HFFc6 (cell line): ENCODE measurements around the gene MYNN. TPM values are rescaled to one million over a fixed set of nuclear protein-coding genes. Genes with fewer than 3 reads are reported as not detected.

Experiments
- DNase-seq: peaks from one replicate; pipeline ENCODE4 v3.0.0-alpha.2; 2018
- H3K27ac Mint-ChIP-seq: 2 replicates; pipeline ENCODE4 v1.8.0; 2020; ENCODE audit warnings: mild to moderate bottlenecking, mixed read lengths
- H3K27me3 Mint-ChIP-seq: 2 replicates; pipeline ENCODE4 v1.8.0; 2021; ENCODE audit warnings: mild to moderate bottlenecking, moderate library complexity, mixed read lengths; ENCODE audit not compliant: insufficient read depth
- H3K36me3 Mint-ChIP-seq: 2 replicates; pipeline ENCODE4 v1.8.0; 2021; ENCODE audit warnings: low read depth, mixed read lengths
- H3K4me1 Mint-ChIP-seq: 2 replicates; pipeline ENCODE4 v1.8.0; 2020; ENCODE audit warnings: low read depth, mixed read lengths
- H3K4me3 Mint-ChIP-seq: 2 replicates; pipeline ENCODE4 v1.8.0; 2020; ENCODE audit warnings: mild to moderate bottlenecking, moderate library complexity, mixed read lengths
- H3K9me3 Mint-ChIP-seq: 2 replicates; pipeline ENCODE4 v1.8.0; 2020; ENCODE audit warnings: mild to moderate bottlenecking, mixed read lengths
- total RNA-seq, 6 experiments: library from RNA; stranded (reverse); fragmentation: NEBNext Ultra II Directional; extraction: Animal tissue kit (Norgen Biotek cat#: 25700); gene quantifications; 2 replicates in 1 of 6; 3 replicates in 5 of 6; pipeline ENCODE4 v1.2.3, GENCODE V29; 2021
- TF ChIP-seq, protein P1 (sequence below): fragments of 200-600 bp; sonication (generic); IDR thresholded peaks from 2 replicates; pipeline ENCODE4 v1.5.0; 2021; ENCODE audit warnings: antibody characterized with exemption, mild to moderate bottlenecking

The MYNN gene
- total RNA-seq, 6 experiments from 2014 or later = 10.9 to 13.8 (median 11.7) TPM

DNA sequence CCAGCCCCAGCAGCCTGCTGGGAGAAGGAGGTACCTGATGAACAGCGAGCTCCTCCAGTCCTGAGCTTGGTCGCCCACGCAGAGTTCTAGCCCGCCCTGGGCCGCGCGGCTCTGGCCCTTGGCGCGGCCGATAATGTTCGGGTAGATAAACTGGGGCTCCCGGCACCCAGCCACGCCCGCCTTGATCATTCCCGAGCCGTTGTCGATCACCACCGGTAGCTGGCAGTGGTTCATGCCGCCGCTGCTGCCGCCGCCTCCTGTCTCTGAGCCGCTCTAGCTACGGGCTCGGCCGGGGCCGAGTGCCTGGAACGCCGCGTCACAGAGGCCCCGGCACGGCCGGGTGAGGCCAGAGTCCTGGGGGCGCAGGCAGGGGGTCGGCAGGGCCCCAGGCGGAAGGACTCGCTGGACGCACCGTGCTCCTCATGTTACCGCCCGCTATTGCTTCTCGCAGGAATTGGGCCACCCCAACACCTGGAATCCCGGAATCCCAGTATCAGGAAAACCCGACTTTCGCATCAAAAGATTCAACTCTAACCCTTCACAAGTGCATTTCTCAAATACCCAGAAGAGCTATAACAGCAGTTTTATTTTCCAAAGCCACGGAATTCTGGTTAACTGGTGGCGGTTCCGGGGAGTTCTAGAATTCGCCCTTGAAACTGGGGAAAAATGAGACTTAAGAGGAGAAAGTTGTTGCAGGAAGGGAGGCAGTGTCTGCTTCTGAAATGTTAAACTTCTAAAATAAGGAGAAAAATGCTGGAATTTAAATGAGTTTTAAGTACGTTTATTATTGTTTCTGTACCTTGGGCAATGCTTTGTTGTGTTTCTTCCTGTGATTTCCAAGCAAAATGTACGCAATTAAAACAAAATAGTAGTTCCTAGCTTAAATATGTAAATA lies 3.7 kb upstream of the MYNN start, which contains the start of gene ACTRT3:
TSS of gene ACTRT3 (minus strand) at position 275 of the 895 bp plus-strand sequence. CDS start at position 234, 41 bp downstream.
- Mint-ChIP-seq H3K27ac (peak within 1 kb of the TSS; percentile 91), H3K9me3 (peaks cover 8% of the 10 kb centered on the region), H3K4me1 (peaks cover 28% of the 10 kb centered on the region), H3K27me3 (peaks cover 7% of the 10 kb centered on the region), H3K36me3 (peaks cover 19% of the 10 kb centered on the region), H3K4me3 (peak within 1 kb of the TSS; percentile 92)
- DNase-seq = peak; percentile 32
- TF ChIP-seq, protein P1, sequence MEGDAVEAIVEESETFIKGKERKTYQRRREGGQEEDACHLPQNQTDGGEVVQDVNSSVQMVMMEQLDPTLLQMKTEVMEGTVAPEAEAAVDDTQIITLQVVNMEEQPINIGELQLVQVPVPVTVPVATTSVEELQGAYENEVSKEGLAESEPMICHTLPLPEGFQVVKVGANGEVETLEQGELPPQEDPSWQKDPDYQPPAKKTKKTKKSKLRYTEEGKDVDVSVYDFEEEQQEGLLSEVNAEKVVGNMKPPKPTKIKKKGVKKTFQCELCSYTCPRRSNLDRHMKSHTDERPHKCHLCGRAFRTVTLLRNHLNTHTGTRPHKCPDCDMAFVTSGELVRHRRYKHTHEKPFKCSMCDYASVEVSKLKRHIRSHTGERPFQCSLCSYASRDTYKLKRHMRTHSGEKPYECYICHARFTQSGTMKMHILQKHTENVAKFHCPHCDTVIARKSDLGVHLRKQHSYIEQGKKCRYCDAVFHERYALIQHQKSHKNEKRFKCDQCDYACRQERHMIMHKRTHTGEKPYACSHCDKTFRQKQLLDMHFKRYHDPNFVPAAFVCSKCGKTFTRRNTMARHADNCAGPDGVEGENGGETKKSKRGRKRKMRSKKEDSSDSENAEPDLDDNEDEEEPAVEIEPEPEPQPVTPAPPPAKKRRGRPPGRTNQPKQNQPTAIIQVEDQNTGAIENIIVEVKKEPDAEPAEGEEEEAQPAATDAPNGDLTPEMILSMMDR = no peak

- H3K36me3 Mint-ChIP-seq = peaks cover 16% of the 10 kb centered on the region
Measured at GRCh38 chr3:169771497-169772304, 1.5 kb upstream of the MYNN start.

DNA sequence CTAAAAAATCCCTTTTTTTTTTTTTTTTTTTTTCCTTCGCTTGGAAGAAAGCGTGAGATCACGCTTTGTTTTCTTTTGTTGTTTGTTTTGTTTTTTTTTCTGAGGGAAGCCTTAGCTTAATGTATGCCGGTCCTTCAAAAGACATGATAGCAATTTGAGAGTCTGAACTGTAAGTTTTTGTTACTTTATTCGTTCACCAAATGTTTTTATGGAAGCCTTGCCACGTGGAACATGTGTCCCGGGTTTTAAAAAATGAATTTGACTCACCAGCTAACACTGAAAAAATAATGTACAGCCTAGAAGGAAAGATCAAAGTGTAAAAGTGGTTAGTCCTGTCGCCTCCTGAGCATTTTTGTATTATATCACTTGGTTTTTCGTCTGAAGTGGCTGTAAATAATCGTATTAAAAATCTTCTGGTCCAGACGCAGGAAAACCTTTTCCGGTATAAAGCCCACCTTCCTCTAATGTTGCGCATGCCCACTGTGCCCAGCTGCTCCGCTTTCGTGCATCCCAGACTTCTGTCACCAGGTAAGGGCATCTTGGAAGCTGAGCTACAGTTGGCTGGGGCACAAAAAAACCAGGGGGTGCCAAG lies 795 bp upstream of the MYNN start:
- H3K27ac Mint-ChIP-seq = peak overlapping the region; percentile 99
- peaks cover 39% of the 10 kb centered on the region for H3K4me1 Mint-ChIP-seq
- no peaks in the 10 kb centered on the region for H3K9me3 Mint-ChIP-seq
- peaks cover 19% of the 10 kb centered on the region for H3K36me3 Mint-ChIP-seq
- DNase-seq = peak; percentile 66
- TF ChIP-seq, protein P1 = no peak
- peak overlapping the region; percentile 99 for H3K4me3 Mint-ChIP-seq
- peaks cover 7% of the 10 kb centered on the region for H3K27me3 Mint-ChIP-seq

More at GRCh38 chr3:169771497-169772304, 1.5 kb upstream of the MYNN start:
- Mint-ChIP-seq H3K4me1 (peaks cover 39% of the 10 kb centered on the region), H3K4me3 (peak overlapping the region; percentile 99), H3K27me3 (peaks cover 7% of the 10 kb centered on the region), H3K27ac (peak overlapping the region; percentile 99), H3K9me3 (no peaks in the 10 kb centered on the region)
- DNase-seq = peak; percentile 65
- TF ChIP-seq, protein P1 = no peak

GRCh38 chr3:169774186-169774585 lies 990 bp downstream of the MYNN start:
- Mint-ChIP-seq H3K27ac (peak overlapping the region; percentile 99), H3K27me3 (peaks cover 7% of the 10 kb centered on the region), H3K9me3 (no peaks in the 10 kb centered on the region), H3K36me3 (peaks cover 27% of the 10 kb centered on the region), H3K4me1 (peaks cover 39% of the 10 kb centered on the region), H3K4me3 (peak overlapping the region; percentile 99)
- TF ChIP-seq, protein P1 = no peak
- DNase-seq = no peak

GRCh38 chr3:169777822-169778221 lies 4.6 kb downstream of the MYNN start:
- no peaks in the 10 kb centered on the region for H3K27me3 Mint-ChIP-seq
- H3K36me3 Mint-ChIP-seq = peaks cover 49% of the 10 kb centered on the region
- no peaks in the 10 kb centered on the region for H3K9me3 Mint-ChIP-seq

More at GRCh38 chr3:169777822-169778221, 4.6 kb downstream of the MYNN start:
- Mint-ChIP-seq H3K27ac (no peak overlapping the region), H3K4me3 (no peak overlapping the region), H3K4me1 (peaks cover 27% of the 10 kb centered on the region)
- DNase-seq = no peak
- TF ChIP-seq, protein P1 = no peak
